GM23248 (cell line): ENCODE data around the gene DCAF5.

Experiments used
- EZH2 ChIP-seq: fragments of 200-600 bp; sonication (generic); IDR thresholded peaks from 2 replicates; pipeline ENCODE4 v1.6.1; 2018; ENCODE audit warnings: antibody characterized with exemption, mild to moderate bottlenecking; ENCODE audit not compliant: insufficient read depth, poor library complexity, severe bottlenecking
- EZH2phosphoT487 ChIP-seq: fragments of 200-600 bp; sonication (generic); IDR thresholded peaks from 2 replicates; pipeline ENCODE4 v1.6.1; 2018; ENCODE audit warnings: antibody characterized with exemption, moderate library complexity, mild to moderate bottlenecking, low read depth; ENCODE audit not compliant: insufficient read depth

DNA sequence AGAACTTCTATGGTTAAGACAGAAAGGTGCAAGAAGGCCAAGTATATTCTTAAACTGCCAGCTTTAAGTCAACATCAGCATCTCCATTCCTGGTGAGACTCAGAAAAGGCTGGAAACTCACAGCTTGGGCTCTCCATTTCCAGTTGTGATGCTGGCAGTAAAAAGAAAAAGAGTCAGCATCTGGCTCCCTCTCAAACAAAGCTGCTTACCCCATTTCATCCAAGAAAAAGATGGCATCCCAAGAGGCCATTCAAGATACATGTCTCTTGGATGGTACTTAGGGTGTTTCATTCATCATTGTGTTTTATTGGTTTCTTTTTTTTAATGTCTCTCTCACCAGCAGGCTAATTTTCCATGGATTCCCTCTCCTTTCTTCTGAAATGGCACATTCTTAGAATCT lies 61.9 kb downstream of the DCAF5 start:
- TF ChIP-seq EZH2 (no peak), EZH2phosphoT487 (no peak)
